DND-41 (cell line): ENCODE results near the gene WDR53.

Experiments
- ATAC-seq: fragments of 200-7000 bp; cut with Tn5 transposase; 3 replicates; pipeline ENCODE4 v1.9.1; 2021; ENCODE audit warnings: low read depth; ENCODE audit not compliant: insufficient read depth
- DNase-seq: peaks from one replicate; pipeline ENCODE4 v3.0.0-alpha.2; 2020
- H2AFZ ChIP-seq: 2 replicates; pipeline ENCODE4 v1.6.0; 2012; ENCODE audit warnings: low read depth, low read length
- H3K27ac ChIP-seq: 2 replicates; pipeline ENCODE4 v1.5.1; 2012; ENCODE audit warnings: low read length, inconsistent platforms
- H3K27me3 ChIP-seq: fragments of 200-600 bp; sonication (generic); 2 replicates; pipeline ENCODE4 v1.6.0; 2012; ENCODE audit warnings: low read length, mild to moderate bottlenecking, inconsistent platforms; ENCODE audit not compliant: insufficient read depth, poor library complexity
- H3K36me3 ChIP-seq: 2 replicates; pipeline ENCODE4 v1.5.1; 2012; ENCODE audit warnings: low read length, inconsistent platforms; ENCODE audit not compliant: insufficient read depth
- H3K4me1 ChIP-seq: 2 replicates; pipeline ENCODE4 v1.5.1; 2012; ENCODE audit warnings: mild to moderate bottlenecking, low read length; ENCODE audit not compliant: insufficient read depth
- H3K4me2 ChIP-seq: 2 replicates; pipeline ENCODE4 v1.6.0; 2012; ENCODE audit warnings: mild to moderate bottlenecking, moderate library complexity, low read length, inconsistent platforms; ENCODE audit not compliant: insufficient read depth
- H3K4me3 ChIP-seq, 2 experiments: fragments of 200-600 bp in 1 of 2; shearing (Covaris generic) in 1 of 2; 2 replicates each; pipeline ENCODE4 v1.5.1; 2012 to 2016; ENCODE audit warnings: inconsistent platforms in 2 of 2, low read length in 2 of 2, mild to moderate bottlenecking in 2 of 2, low read depth in 1 of 2, moderate library complexity in 1 of 2
- H3K79me2 ChIP-seq: 2 replicates; pipeline ENCODE4 v1.6.0; 2012; ENCODE audit warnings: low read length, inconsistent platforms; ENCODE audit not compliant: insufficient read depth
- H3K9ac ChIP-seq: 2 replicates; pipeline ENCODE4 v1.6.0; 2012; ENCODE audit warnings: low read depth, mild to moderate bottlenecking, inconsistent platforms, low read length, moderate library complexity
- H3K9me3 ChIP-seq: 2 replicates; pipeline ENCODE4 v1.5.1; 2012; ENCODE audit warnings: low read length, moderate library complexity, mild to moderate bottlenecking, inconsistent platforms; ENCODE audit not compliant: insufficient read depth, severe bottlenecking
- H4K20me1 ChIP-seq: 2 replicates; pipeline ENCODE4 v1.6.0; 2012; ENCODE audit warnings: low read length; ENCODE audit not compliant: insufficient read depth
- EZH2 ChIP-seq: IDR thresholded peaks from 3 replicates; pipeline ENCODE4 v1.6.1; 2012; ENCODE audit warnings: borderline replicate concordance, low read depth, mild to moderate bottlenecking, moderate library complexity, low read length, inconsistent platforms; ENCODE audit not compliant: severe bottlenecking
- TF ChIP-seq, protein P1 (sequence below): IDR thresholded peaks from 2 replicates; pipeline ENCODE4 v1.5.1; 2012; ENCODE audit warnings: borderline replicate concordance, low read length, moderate library complexity, mild to moderate bottlenecking; ENCODE audit not compliant: poor library complexity, severe bottlenecking; ENCODE audit errors: extremely low read depth

WDR53 gene

DNA sequence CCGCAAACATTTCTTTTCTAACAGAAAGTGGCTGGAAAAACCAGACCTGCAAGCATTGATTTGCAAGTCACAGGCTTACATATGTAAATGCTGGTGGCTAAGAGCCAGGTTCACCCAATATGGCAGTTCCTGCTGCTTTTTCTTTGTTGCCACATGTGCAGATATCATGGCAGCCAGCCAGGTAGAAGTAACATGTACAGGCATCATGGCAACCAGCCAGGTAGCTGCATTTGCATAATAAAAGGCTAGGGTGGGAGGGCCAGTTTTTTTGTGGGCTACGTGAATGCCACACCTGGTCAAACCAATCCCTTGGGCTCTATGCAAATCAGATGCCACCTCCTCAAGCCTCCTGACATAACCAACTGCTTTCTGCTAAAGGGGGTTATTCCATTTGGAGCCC is 50.4 kb downstream of the WDR53 start:
- H3K36me3 ChIP-seq: no peaks in the 10 kb centered on the region
- no peak overlapping the region for H3K27ac ChIP-seq
- H3K4me3 ChIP-seq: no peak overlapping the region
- no peak overlapping the region for H3K4me2 ChIP-seq
- ATAC-seq (no peak), DNase-seq (no peak)
- no peak overlapping the region for H2AFZ ChIP-seq
- no peaks in the 10 kb centered on the region for H3K4me1 ChIP-seq
- H3K27me3 ChIP-seq: no peaks in the 10 kb centered on the region
- no peaks in the 10 kb centered on the region for H4K20me1 ChIP-seq
- TF ChIP-seq, protein P1, sequence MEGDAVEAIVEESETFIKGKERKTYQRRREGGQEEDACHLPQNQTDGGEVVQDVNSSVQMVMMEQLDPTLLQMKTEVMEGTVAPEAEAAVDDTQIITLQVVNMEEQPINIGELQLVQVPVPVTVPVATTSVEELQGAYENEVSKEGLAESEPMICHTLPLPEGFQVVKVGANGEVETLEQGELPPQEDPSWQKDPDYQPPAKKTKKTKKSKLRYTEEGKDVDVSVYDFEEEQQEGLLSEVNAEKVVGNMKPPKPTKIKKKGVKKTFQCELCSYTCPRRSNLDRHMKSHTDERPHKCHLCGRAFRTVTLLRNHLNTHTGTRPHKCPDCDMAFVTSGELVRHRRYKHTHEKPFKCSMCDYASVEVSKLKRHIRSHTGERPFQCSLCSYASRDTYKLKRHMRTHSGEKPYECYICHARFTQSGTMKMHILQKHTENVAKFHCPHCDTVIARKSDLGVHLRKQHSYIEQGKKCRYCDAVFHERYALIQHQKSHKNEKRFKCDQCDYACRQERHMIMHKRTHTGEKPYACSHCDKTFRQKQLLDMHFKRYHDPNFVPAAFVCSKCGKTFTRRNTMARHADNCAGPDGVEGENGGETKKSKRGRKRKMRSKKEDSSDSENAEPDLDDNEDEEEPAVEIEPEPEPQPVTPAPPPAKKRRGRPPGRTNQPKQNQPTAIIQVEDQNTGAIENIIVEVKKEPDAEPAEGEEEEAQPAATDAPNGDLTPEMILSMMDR: no peak
- TF ChIP-seq EZH2: no peak
- no peaks in the 10 kb centered on the region for H3K79me2 ChIP-seq
- no peak overlapping the region for H3K9ac ChIP-seq
- peaks cover 47% of the 10 kb centered on the region for H3K9me3 ChIP-seq

DNA sequence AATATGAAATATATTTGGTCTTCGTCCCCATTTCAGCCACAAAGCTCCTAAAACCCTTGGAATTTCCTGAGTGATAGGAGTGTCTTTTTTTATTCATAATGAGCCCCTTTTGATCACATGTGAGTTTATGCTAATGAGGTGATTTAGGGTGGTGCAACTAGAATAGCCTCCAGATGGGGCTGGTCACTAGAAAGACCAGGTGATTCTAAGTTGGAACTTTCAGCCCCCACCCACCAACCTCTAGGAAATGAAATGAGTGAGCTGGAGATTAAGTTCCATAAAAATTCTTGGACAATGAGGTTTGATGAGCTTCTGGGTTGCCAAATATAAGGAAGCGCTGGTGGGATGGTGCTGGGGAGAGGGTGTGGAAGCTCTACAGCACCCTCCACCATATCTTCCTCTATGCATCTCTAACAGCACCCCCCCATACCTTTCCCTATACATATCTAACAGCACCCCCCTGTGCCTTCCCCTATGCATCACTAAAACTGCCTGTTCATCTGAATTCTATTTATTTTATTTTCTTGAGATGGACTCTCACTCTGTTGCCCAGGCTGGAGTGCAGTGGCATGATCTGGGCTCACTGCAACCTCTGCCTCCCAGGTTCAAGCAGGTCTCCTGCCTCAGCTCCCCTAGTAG is 51.1 kb downstream of the WDR53 start:
- no peaks in the 10 kb centered on the region for H3K4me1 ChIP-seq
- TF ChIP-seq, protein P1: no peak
- no peak for TF ChIP-seq EZH2
- no peak overlapping the region for H3K27ac ChIP-seq
- no peak overlapping the region for H2AFZ ChIP-seq
- H4K20me1 ChIP-seq: no peaks in the 10 kb centered on the region
- H3K4me2 ChIP-seq: no peak overlapping the region
- H3K27me3 ChIP-seq: no peaks in the 10 kb centered on the region
- no peak overlapping the region for H3K4me3 ChIP-seq
- DNase-seq (no peak), ATAC-seq (no peak)
- no peaks in the 10 kb centered on the region for H3K36me3 ChIP-seq
- H3K9ac ChIP-seq: no peak overlapping the region
- no peaks in the 10 kb centered on the region for H3K79me2 ChIP-seq
- H3K9me3 ChIP-seq: peaks cover 47% of the 10 kb centered on the region

DNA sequence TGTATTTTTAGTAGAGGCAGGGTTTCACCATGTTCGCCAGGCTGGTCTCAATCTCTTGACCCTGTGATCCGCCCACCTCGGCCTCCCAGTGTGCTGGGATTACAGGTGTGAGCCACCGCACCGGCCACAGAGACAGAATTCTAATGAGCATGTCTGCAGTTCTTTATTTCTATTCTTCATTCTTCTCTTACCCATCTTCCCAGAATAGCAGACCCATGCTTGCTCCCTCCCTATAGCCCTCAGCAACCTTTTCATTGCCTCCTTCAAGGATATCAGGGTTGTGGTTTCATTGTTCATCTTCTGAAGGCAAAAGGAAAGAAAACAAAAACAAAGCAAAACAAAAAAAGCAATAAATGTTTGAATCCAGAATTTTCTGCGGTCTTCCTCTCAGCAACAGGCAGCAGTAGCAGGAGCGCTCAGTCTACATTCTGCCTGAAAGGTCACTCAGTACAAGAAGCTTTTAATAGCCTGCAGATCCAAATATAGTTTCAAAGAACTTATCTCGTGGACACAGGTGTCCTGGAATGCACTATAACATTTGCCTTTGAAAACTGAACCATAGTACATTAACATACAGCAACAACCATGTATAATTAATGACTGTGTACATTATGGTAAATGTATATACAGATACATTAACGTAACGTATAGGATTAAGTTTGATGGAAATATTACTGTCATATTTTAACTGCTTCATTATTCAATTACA is 53.3 kb downstream of the WDR53 start, which contains the start of gene SMCO1:
Gene SMCO1 (minus strand): TSS at position 434 of the 709 bp plus-strand sequence. CDS start 137 bp downstream, at position 297.
- Histone ChIP-seq H2AFZ (no peak within 1 kb of the TSS), H3K4me2 (no peak within 1 kb of the TSS), H3K27me3 (no peaks in the 10 kb centered on the region), H4K20me1 (no peaks in the 10 kb centered on the region), H3K79me2 (no peaks in the 10 kb centered on the region), H3K9me3 (peaks cover 33% of the 10 kb centered on the region), H3K27ac (no peak within 1 kb of the TSS), H3K4me1 (no peaks in the 10 kb centered on the region), H3K36me3 (no peaks in the 10 kb centered on the region), H3K4me3 (no peak within 1 kb of the TSS), H3K9ac (no peak within 1 kb of the TSS)
- no peak for ATAC-seq
- TF ChIP-seq, protein P1: no peak
- no peak for TF ChIP-seq EZH2
- DNase-seq: no peak
